Globus pallidus (tissue), 1 donor: ENCODE measurements around the gene GRB7.
"Not testable (repeated sequence)": the region's sequence is repeated elsewhere in the genome, so short reads cannot be mapped to it uniquely, and the experiment has no call there.

Experiments
- DNase-seq: peaks from one replicate; pipeline ENCODE4 v3.0.0-alpha.2; 2015; ENCODE audit warnings: low spot score

The GRB7 gene

DNA sequence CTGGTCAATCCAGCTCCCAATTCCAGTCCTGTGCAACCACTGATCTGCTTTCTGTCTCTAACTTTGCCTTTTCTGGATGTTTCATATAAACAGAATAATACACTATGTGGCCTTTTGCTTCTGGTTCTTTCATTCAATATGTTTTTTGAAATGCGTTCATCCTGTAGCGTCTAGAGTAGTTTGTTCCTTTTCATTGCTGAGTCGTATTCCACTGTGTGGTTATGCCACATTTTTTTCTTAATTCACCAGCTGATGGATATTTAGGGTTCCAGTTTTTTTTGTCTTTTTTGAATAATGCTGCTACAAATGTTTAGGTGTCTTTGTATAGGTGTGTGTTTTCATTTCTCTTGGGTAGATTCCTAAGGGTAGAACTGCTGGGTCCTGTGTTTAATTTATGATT lies 5.2 kb upstream of the GRB7 start:
- no peak for DNase-seq

GRCh38 chr17:39735882-39736281 lies 1.9 kb upstream of the GRB7 start:
- DNase-seq = no peak

GRCh38 chr17:39736319-39737165 lies 1.2 kb upstream of the GRB7 start:
- no peak for DNase-seq

DNA sequence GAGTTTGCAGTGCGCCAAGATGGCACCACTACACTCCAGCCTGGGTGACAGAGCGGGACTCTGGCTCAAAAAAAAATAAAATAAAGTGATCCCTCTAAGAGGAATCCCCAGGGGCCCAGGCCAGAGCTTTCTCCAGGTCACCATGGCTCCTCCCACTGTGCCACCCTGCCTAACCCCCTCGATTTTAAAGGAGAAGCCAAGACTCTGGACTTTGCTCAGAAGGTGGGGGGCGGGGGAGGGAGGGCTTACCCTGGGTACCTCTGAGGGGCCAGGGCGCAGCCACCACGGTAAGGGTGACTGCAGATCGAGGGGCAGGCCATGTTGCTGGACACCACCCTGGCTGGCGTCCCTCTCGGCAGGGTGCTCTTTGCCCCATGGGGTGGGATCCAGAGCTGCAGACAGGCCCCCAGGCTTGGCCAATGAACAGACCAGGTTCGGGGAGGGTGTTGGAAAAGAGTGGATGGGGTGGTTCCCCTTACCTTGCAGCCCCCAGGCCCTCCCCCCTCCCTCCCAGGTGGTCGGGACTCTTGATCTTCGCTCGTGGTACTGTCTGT lies 455 bp upstream of the GRB7 start:
- no peak for DNase-seq

GRCh38 chr17:39738568-39738901 lies 797 bp downstream of the GRB7 start:
- DNase-seq = no peak

GRCh38 chr17:39738983-39739884 lies 1.5 kb downstream of the GRB7 start:
- DNase-seq = no peak

DNA sequence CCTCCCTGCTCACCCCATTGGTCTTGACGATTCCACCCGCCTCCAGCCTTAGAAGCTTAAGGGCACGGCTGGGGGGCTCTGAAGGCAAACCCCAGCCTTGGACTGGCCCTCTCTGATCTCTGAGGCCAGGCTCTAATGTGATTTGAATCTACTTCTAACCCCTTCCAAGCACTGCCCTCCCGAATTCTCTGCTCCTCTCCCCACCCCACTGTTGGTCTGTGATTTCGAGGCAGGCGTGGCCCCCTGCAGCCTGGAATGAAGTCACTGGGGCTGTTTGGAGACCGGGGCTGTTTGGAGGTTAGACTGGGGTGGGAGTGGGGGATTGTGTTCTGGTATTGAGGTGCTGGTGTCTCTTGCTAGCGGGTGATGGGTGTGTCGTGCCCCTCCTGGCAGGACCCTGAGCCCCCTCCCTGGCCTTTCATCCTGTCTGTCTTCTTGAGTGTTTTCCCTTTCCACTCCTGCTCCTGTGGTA lies 2.2 kb downstream of the GRB7 start:
- DNase-seq = no peak

DNA sequence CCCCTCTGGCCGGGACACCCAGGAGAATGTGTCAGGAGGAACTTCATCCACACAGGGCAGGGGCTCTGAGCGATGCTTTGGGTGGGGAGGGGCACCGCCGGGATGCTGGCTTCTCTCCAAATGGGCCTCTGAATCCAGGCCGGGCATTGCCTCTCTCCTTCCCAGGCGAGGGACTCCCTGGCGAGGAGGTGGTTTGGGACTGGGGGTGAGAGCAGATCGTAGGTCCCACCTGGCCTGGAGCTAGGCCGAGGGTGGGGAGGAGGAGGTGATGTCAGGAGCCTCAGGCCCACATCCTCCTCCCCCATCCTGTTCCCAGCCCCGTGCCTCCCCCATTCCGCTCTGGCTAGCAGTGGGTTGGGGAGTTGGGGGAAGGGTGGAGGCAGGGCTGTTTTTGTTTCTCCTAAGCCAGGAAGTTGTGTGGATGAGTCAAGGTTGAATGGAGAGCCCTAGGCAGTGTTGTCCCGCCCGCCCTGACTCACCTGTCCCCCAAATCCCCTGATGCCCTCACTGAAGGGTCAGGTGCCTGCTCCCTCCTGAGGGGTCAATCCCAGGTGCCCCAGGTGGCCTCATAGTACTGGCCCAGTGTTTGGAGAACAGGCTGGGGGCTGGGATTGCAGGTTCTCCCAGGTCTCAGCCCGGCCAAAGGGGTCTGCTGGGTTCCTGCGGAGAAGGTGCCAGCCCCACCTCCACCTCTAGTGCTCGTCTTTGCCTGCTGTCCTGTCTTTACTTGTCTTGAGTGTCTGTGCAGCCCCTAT lies 2.8 kb downstream of the GRB7 start:
- DNase-seq = no peak

DNA sequence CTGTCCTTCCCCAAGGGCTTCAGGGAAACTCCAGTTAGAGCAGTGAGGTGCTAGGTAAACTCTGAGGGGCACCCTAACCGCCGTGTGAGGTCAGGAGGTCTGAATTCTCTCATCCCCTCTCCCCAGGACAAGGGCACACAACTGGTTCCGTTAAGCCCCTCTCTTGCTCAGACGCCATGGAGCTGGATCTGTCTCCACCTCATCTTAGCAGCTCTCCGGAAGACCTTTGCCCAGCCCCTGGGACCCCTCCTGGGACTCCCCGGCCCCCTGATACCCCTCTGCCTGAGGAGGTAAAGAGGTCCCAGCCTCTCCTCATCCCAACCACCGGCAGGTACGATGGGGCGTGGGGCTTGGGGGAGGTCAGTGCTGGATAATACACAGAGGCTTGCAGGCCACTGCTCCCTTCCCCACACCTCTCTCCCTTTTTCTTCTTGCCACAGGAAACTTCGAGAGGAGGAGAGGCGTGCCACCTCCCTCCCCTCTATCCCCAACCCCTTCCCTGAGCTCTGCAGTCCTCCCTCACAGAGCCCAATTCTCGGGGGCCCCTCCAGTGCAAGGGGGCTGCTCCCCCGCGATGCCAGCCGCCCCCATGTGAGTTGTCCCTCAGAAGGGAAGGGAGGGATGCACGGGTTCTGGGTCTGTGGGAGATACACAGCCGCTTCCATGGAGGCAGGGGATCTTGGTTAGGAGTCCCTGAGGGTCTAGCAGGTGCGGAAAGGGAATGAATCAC lies 4.6 kb downstream of the GRB7 start:
- DNase-seq = no peak

- DNase-seq = no peak
These were observed 5.2 kb downstream of the GRB7 start for GRCh38 chr17:39742856-39743436.

DNA sequence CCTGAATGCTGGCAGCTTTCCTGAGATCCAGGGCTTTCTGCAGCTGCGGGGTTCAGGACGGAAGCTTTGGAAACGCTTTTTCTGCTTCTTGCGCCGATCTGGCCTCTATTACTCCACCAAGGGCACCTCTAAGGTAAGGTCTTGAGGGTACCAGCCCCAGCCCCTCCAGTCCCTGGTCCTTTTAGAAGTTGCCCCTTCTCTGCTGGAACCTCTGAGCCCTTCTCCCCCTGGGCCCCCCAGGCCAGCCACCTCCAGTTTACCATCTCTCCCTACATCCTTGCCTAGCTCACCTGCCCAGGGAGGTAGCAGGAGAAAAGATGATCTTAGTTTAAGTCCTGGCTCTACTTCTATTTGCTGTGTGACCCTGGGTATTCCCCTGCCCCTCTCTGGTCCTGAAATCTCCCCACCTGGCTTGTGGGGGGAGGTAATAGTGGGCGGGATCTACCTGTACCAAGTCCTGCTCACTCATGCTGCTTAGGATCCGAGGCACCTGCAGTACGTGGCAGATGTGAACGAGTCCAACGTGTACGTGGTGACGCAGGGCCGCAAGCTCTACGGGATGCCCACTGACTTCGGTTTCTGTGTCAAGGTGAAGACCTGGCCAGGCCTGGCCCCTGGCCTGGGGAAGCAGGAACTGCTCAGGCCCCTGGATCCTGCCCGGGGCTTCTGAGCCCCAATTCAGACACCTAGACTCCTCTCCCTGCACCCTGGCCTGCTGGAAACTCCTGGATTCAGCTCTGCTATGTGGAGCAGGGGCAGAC lies 6.5 kb downstream of the GRB7 start:
- DNase-seq = no peak

DNA sequence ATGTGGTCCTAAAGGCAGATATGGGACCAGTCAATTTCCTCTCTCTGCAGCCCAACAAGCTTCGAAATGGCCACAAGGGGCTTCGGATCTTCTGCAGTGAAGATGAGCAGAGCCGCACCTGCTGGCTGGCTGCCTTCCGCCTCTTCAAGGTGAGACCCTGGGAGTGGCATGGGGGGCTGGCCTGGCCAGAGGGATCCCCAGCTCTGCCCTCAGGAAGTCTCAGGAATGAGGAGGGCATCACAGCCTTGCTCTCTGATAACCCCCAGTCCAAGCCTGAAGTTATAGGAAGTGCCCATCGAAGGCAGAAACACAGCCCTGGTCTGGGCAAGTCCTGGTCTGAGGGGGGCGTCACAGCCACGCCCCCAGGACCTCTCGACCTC lies 7.1 kb downstream of the GRB7 start:
- DNase-seq = no peak

GRCh38 chr17:39745335-39746144 lies 7.8 kb downstream of the GRB7 start:
- DNase-seq = no peak

DNA sequence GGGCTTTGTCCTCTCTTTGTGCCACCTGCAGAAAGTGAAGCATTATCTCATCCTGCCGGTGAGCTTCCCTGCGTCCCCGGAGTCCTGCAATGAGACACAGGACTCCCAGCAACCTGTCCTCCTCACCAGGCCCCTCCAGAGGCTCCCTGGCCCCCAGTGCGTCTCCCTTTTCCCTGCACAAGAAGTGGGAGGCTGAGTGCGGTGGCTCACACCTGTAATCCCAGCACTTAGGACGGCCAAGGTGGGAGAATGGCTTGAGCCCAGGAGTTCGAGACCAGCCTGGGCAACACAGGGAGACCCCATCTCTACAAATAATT lies 8.4 kb downstream of the GRB7 start:
- no peak for DNase-seq

DNA sequence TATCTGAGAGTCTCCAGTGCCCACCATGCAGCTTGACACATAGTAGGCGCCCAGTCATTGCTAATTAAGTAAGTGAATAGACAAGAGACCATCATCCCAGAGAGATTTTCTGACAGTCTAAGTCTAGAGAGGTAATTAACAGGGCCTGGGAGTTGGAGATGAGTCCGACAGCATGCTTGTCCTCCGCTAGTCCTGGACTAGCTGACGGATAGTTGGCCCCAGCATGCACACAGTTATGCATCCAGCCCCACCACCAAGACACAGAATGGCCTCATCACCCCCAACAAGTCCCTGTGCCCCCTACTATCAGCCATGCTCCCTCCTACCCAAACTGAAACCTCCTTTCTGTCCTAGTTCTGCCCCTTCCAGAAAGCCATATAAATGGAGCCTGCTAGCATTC lies 10.0 kb downstream of the GRB7 start:
- no peak for DNase-seq

GRCh38 chr17:39748444-39749034 lies 10.8 kb downstream of the GRB7 start:
- DNase-seq = not testable (repeated sequence)

DNA sequence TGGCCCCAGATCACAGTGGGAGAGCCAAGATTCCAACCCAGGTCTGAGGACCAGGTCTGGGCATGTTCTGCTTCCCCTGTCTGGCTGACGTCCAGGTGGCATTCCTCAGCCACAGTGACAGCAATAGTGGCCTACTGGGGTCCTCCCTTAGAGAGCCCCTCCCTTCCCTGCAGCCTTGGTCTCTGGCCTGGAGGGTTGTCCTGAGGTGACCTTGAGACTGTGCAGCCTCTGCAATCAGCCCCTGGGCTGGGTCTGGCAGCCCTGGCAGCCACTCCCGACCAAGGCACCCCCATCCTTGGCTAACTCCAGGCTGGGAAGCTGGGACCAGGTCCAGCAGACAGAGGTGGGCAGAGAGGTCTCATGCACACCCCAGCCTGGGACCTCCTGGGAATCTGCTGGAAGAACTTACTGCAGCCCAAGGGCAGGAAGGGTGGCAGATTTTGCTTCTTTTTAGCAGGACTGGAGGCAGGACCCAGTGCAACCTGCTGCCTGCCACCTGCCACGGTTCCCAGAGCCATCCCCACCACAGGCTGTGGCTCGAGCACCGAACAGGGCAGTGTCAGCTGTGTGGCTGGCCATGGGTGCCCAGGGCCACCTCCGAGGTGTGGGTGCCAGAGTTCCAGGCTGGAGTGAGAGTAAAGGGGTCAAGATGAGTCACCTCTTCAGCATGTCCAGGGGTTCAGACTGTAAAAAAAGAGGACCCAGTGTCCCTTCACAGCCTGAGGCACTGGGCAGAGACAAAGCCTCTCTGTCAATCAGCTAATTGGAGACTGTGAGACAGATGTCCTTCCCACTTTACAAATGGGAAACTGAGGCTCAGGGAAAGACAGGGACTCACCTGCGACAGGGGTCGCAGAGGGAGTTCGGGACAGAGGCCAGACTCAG lies 12.6 kb downstream of the GRB7 start:
- DNase-seq = no peak

DNA sequence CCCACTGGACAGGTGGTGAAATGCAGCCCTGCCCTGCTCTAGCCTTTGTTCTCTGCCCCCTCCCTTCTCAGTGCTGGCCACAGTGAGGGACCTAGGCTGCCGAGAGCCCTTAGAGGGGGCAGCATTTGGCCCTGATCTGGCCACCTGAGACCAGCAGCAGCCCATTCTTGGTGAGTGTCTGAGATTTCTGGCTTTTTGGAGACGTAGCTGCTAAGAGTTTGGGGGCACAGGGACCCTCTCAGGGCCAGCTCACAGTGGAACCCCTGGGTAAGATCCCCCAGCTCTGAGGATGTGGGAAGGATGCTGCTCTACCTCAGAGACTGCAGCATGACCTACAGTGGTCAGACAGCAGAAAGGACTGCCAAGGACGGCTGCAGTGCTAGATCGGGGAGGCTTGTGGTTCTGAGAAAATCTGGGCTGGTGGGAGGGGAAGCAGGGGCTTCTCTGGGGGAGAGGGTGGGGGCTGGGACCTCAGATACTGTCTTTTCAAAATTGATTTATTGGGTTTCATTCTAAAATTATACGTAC lies 13.3 kb downstream of the GRB7 start:
- DNase-seq = no peak
